Vagina (tissue), 2 donors: ENCODE measurements around the gene PTGS1.

Source experiments
- CTCF ChIP-seq, 3 experiments: fragments of 450-650 bp in 2 of 3; fragments of 200-600 bp in 1 of 3; sonication (generic) in 1 of 3; IDR thresholded peaks; one replicate each; pipeline ENCODE4 v1.5.1; 2017 to 2019; ENCODE audit warnings: antibody characterized with exemption in 3 of 3, mild to moderate bottlenecking in 2 of 3, moderate library complexity in 2 of 3
- POLR2A ChIP-seq, 2 donors: fragments of 450-650 bp; IDR thresholded peaks; one replicate each; pipeline ENCODE4 v1.6.1; 2017; ENCODE audit warnings: antibody characterized with exemption in 2 of 2, mild to moderate bottlenecking in 2 of 2, moderate library complexity in 2 of 2
- POLR2AphosphoS5 ChIP-seq, 2 donors: sonication (generic); formaldehyde crosslinking; IDR thresholded peaks; one replicate each; pipeline ENCODE4 v1.9.0; 2017; ENCODE audit warnings: antibody characterized with exemption in 2 of 2, mild to moderate bottlenecking in 2 of 2, low read depth in 1 of 2; ENCODE audit not compliant: insufficient read depth in 1 of 2

GRCh38 chr9:122397749-122398148 is 26.9 kb downstream of the PTGS1 start:
- TF ChIP-seq CTCF (IDR thresholded peaks at IDR 0.05) = no peak
- no peak for TF ChIP-seq POLR2A (IDR thresholded peaks at IDR 0.05)
- no peak for TF ChIP-seq POLR2AphosphoS5 (IDR thresholded peaks at IDR 0.05; ENCODE audit: insufficient read depth in 1 of 2, low read depth in 1 of 2)
